GM19324 (cell line): ENCODE measurements around the gene DISP3.

ENCODE experiments used
- ATAC-seq: cut with Tn5 transposase; IDR thresholded peaks from one replicate; pipeline ENCODE4 v1.9.1; 2021; ENCODE audit warnings: mild to moderate bottlenecking, moderate library complexity; ENCODE audit not compliant: unreplicated experiment, low FRiP score

Gene DISP3

DNA sequence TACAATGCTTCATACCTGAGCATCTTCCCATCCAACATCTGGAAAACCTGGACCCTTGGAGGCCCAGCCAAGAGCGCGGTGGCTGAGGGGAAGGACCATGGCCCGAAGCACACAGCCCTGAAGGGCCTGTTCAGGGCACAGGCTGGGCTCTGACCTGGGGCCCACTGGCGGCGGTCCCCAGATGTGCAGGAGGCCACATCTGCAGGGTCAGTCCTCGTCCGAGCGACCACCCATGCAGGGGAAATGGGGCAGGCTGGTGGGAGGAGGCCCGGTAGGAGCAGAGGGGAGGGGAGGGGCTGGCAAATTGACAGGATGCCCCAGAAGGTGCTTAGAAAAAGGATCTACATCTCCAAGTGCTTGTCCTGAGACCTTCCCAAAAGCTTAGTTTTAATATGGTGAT, 59.9 kb downstream of the DISP3 start:
- no peak for ATAC-seq

DNA sequence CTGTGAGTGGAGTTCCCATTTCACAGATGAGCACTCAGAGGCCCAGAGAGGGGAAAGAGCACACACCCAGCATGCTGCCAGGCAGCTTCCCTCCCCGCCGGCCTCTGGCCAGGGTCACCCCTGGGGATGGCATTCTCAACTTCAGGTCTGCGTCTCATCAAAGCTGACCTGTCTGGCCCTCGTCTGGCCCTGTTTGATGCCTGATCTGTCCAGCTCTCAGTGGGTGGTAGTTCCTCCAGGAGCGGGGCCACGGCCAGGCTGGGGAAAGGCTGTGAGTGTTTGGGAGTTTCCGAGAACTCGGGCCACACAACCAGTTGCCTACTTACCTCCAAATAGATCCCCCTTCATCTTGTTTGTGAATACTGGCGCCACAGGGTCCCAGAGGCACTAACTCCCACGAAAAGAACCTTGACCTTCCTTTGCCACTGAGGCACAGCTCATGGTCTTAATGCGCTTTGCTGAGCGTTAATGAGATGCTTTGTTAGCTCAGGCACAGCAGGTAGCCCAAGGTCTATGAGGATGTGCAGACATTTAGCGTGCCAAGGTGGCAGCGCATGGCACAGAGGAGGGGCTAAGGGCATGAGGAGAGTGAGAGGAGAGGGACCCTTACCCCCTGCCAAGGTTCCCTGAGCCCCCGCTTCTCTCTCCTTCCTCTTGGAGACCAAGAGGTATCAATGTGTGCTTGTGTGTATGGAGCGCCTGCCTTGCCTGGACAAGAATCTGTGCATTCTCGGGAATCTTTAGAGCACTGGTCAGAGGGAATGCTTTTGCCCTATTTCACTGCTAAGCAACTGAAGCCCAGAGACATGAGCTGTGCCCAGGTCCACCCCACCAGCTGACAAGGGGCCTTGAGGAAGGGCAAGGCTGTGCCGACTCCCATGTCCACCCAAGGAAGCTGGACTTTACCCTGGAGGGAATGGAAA, 61.2 kb downstream of the DISP3 start:
- ATAC-seq: no peak

DNA sequence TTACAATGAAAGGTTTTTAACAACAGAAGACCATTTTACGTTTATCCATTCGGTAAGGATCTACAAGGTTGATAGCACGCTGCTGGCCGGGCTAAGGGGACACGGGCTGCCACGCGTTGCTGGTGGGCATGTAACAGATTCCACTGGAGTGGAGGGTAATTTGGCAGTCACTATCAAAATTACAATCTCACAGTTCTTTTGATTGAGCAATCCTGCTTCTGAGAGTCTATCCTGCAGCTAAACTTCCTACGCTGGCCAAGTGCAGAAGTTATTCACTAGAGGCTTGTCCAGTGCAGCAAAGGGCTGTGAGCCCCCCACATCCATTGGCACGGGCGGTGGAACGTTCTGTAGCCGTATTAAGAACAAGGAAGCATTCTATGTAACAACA, 61.8 kb downstream of the DISP3 start:
- no peak for ATAC-seq

DNA sequence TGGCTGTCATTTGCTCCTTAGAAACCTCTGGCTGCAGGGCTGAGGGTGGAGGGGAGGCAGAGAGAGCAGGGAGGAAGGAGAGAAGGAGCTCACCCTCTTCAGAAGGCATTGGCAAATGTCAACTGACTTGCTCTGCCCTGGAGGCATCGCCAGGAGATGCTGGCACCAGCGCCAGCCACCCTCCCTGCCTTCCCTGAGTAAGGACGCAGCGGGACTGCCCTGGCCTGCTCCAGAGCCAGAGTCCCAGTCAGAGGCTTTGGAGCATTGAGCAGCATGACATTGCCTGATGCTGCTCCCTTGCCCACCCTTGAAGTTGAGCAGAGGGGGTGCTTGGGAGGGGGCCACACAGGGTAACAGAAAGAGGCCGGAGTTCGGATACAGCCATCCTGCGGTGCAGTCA, 62.3 kb downstream of the DISP3 start:
- no peak for ATAC-seq

DNA sequence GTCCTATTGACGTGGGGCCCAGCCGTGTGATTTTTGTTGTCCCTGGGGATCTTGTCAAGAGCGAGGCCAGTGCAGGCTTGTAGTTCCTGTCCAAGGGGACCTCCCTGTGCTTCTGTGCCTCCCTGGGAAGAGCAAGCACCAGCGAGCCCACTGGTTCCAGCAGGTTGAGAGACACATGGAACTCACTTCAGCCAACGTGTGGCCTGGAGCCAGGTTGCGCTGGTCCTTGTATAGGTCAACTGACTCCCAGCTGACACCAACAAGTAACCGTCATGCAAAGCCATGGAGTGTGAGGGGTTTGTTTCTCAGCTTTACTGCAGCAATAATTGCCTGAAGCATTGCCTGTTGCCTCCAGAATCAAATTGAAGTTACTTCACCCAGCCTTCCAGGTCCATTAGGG, 63.0 kb downstream of the DISP3 start:
- ATAC-seq: no peak

DNA sequence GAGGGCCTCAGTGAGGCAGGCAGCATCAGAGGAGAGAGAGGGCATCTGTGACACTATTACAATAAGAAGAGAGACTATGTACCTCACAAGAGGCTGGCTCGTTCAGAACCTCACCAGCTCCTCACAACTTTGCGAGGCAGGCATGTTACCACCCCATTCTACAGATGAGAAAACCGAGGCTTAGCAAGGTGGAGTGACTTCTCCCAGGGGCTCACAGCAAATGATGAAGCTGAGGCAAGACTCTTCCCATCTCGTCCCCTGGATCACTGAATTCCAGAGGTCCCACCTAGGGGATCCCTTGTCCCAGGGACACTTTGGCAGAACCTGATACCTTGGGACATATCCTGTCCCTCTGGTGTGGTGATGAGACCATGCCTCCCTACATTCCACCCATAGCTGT, 64.4 kb downstream of the DISP3 start:
- no peak for ATAC-seq

DNA sequence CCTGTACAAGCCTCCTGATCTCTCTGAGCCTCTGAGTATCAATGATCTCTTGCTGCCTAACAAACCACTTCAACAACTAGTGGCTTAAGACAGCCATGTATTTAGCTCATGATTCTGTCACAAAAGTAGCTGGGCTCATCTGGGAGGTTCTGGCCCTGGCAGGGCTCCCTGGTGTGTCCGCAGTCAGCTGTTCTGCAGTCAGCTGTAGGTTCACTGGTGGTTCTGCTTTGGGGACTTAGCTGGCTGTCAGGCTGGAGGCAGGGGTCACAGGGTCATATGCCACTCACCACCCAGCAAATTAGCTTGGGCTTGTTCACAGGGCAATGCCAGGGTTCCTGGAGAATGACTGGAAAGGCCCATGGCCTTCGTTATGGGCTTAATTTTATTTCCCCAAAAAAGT, 64.8 kb downstream of the DISP3 start:
- no peak for ATAC-seq

DNA sequence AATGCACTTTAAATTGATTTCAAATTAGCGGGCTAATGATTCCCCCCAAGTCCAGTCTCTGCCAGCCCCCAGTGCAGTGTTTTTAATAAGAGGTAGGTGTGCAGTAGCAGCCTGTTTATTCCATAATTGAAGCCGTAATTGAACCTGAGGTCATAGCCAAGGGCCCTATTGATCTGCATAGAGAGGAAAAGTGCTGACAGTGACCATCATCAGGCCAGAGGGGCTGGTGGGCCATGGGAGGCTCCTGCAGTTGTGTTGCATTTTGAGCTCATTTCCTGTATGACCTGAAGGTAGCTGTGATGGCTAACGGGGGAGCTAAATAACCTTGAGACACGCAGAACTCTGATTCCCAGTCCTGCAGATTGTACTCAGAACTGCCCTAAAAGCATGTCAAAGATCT, 67.5 kb downstream of the DISP3 start:
- ATAC-seq: no peak

DNA sequence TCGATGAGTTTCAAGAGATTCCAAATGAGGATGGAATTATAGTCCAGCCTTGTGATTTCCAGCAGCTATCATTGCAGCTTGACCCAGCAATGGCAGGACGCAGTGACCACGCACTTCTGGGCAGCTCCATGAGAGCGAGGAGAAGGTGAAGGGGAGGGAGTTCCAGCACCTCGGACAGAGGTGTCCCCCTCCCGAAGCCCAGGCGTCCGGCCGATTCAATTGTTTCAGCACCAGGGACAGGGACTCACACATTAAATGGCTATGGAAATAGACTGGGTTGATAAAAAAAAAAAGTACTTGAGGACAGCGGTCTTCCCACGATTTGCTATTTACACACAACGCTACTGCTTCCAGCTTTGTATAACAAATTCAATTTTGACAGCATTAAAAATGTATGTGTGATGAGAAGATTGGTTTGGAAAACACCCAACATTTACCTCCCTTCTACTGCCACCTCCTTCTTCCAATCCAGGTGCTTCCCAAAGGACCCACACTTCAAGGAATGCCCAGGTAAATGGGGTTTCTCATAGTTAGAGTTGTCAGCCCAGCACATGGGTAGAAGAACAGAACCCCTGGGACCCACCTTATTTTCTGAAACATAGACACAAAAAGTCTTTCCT, 71.8 kb downstream of the DISP3 start:
- ATAC-seq: no peak

DNA sequence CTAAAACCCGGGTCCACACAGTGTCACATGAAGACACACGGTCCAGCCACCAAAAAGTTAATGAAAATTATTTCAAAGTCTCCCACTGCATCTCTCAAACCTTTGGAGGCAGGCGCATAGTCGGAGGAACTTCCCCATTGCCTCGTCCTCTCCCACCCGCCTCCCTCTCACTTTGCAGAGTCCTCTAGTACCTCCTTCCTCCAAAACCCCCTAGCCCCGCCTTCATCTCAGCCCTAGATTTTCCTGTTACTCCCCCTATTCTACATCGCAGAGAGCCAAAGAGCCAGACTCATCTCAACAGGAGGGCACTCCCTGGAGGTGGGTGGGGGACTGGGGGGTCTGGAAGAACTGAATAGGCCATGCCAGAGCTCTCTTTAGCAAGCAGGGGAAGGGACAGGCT, 79.3 kb downstream of the DISP3 start:
- ATAC-seq: no peak

DNA sequence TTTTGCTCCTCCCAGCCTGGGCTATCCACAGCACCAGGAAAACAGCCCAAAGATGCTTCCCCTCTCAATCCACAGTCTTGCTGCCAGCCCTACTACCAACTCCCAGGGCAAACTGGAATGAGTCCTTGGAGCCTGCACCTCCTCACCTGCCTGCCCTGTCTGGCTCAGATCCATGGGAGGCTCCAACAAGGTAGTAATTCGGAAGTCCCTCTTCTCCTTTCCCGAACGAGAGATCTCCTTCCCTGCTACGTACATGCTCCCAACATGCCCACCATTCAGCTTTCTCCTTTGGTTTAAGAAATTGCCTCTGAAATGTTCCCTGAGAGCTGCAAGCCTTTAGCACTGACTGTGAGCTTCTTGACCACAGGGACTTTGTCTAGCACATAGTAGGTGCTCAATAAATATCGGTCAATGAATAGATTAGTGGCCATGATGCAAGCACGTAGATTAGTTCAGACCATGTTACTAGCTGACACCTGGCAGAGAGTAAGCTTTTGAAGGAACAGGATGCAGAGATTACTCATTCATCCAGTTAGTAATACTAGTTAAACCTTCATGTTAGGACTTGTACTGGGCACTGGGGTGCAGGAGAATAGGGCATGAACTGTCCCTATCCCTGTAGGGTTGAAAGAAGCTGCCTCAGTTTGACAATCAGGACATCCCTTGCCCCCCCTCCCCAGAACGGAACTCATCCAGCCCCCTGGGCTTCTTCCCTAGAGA, 80.1 kb downstream of the DISP3 start:
- no peak for ATAC-seq

DNA sequence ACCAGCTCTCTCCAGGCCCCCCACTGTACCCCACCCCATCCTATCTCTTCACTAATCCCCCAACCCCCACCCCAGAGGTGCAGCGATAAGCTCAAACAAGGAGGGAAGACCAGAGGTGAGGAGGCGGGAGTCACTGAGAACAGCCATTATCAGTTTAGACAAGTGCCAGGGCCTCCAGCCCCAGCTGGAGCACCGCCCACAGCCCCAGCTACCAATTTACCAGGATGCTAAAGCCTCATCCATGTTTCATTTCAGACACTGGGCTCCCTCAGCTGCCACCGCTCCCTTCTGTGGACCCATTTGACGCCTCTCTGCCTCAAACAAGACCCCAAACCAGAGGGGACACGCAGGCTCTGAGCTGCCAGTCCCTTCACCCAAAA, 80.6 kb downstream of the DISP3 start:
- no peak for ATAC-seq

DNA sequence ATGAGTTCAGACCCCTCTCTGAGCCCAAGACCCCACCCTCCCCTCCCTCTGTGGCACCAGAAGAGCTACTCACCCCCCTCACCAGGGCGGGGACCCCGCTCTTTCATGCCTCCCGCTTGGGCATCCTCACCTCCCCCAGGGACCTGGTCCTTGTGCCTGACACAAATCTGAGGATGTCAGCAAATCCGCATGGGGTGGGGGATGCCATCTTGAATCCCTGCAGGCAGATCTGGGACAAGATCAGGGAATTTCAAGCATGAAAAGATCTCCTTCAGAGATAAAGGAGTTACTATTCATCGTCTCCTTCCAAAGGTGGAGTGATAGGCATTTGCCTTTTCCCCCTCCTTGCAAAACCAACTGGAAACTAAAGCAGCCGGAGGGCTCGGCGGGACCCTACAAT, 81.1 kb downstream of the DISP3 start:
- ATAC-seq: no peak

DNA sequence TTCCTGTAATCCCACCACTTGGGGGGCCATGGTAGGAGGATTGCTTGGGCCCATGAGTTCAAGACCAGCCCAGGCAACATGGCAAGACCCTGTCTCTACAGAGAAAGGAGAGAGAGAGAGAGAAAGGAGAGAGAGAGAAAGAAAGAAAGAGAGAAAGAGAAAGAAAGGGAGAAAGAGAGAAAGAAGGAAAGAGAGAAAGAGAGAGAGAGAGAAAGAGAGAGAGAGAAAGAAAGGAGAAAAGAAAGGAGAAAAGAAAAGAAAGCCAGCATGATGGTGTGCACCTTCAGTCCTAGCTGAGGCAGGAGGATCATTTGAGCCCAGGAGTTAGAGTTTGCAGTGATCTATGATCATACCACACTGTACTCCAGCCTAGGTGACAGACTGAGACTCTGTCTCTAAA, 82.8 kb downstream of the DISP3 start:
- ATAC-seq: no peak

DNA sequence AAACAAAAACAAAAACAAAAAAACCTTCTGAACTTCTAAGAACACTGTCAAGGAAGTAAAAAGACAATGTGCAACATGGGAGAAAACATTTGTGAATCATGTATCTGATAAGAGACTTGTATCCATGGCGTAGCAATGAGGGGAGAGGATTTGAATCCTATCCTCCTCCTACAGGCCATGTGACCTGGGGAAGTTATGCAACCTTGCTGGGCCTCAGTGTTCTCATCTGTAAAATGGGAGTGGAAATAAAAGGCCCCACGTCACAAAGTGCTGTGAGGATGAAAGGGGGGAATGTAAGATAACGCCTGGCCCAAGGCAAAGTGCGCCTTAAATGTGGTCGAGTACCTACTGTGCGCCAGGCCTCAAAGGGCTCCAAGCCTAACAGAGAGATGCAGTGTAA, 83.7 kb downstream of the DISP3 start:
- ATAC-seq: no peak

DNA sequence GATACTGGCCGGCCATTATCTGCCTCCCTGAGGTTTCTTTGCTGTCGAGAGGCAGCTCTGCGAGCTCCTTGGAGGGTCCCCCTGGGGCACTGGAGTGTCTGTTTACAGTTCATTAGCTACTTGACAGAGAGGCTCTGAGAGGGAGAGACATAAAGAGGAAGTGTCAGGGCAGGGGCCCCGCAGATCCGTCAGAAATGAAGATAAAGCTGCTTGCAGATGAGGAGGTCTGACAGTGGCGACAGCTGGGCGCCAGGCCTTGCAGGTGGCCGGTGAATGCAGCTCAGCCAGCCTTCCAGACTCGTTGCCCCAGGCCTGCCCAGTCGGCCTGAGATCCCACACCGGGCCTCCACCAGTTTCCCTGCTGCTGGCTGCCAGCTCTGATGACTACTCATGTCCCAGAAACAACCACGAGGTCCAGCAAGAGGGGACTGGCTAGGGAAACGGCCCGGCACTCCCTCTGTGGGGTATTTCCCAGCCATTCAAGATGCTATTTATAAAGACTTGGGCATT, 84.7 kb downstream of the DISP3 start:
- no peak for ATAC-seq

DNA sequence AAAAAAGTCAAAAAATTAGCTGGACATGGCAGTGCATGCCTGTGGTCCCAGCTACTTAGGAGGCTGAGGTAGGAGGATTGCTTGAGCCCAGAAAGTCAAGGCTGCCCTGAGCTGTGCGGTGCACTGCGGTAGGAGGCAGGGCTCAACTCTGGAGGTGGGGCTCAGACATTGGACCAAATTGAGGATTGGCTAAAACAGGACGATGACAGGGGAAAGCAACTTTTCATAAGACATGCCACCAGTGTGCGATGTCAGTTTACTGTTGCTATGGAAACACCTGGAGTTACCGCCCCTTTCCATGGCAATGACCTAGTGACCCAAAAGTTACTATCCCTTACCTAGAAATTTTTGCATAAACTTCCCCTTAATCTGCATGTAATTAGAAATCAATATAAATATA, 85.3 kb downstream of the DISP3 start:
- no peak for ATAC-seq

DNA sequence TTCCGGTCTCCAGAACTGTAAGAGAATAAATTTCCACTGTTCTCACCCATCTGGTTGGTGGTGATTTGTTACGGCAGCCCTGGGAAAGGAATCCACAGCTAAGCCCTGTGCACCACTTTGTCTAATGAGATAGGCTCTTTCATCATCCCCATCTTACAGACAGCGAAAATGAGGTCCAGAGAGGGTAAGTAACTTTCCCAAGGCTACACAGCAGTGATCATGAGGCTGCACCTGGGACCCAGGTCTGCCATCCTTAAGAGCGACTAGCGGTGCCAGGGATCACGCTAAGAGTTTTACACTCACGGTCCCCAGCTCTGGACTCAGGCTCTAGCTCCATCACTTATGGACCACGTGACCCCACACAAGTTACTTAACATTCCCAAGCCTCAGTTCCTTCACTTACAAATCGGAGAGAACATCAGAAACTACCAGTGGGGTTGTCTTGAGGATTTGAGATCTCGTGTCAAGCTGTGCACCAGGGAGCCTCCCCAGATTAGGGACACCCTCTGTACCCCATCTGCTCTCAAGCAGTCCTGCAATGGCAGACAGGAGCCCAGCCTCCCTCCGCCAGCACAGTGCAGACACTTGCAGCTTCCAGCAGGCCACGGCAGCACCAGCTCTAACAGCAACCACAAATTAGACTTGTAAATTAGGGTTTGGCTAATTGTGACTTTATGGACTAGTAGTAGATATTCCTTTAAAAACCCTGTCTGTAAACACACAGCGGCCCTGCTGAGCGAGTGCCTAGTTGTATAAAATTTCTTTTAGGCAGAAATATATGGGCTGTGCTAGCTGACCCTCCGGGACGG, 87.3 kb downstream of the DISP3 start:
- no peak for ATAC-seq

DNA sequence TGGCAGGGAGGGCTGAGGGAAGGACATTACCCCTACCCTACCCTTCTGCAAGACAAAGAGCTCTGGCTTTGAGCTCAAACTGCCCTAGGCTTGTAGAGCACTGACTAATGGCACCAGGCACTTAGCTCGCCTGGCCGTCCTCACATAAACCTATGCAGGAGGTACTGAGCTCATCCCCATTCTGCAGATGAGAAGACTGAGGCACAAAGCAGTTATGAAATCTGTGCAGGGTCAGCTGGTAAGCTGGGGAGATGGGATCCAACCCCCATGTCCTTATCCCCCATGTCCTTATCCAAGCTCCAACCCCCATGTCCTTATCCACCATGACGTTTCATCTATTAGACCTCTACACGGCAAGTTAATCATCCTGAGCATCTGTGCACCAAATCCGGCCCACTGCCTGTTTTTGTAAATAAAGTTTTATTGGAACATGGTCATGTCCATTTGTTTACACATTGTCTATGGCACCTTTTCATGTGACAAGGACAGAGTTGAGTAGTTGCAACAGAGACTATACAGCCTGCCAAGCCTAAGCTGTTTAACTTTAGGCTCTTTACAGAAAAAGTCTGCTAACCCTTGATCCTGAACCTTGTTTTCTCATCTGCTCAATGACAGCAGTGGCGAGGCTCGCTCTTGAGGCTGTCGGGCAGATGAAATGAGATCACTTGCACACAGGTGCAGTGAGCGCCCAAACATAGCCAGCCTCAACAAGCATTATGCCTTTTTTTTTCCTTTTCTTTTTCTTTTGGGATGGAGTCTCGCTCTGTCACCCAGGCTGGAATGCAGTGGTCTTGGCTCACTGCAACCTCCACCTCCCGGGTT, 88.5 kb downstream of the DISP3 start:
- ATAC-seq: no peak

DNA sequence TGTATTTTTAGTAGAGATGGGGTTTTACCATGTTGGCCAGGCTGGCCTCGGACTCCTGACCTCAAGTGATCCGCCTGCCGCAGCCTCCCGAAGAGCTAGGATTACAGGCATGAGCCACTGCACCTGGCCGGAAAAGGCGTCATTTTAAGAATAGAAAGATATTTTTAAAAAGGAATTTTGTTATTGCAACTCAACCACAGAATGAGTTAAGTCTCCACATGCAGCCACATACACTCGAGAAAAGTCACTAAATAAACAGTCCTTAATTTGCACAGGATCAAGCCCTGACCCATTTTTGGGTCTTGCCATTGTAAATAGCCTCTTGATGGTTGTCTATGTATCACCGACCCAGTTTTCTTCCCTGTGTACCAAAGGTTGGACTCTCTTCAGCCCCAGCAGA, 89.7 kb downstream of the DISP3 start:
- ATAC-seq: no peak
